H1 (cell line): Measurements from ENCODE around the gene AHRR. TPM values are rescaled to one million over a fixed set of nuclear protein-coding genes. Genes with fewer than 3 reads are reported as not detected.

ENCODE experiments used
- CTCF ChIA-PET: fragments of 300-600 bp; sonication (Branson Sonifier 250); formaldehyde crosslinking; loops from one replicate; lab custom pipeline; 2021; ENCODE audit not compliant: partially characterized antibody; lab: Charles Lee
- POLR2A ChIA-PET: fragments of 300-600 bp; sonication (Branson Sonifier 250); formaldehyde crosslinking; loops from one replicate; lab custom pipeline; 2021; ENCODE audit warnings: inconsistent platforms; ENCODE audit not compliant: partially characterized antibody; lab: Charles Lee
- DNase-seq, 2 experiments: peaks; one replicate each; pipeline versions ENCODE4 v3.0.0 to v3.0.0-alpha.2; 2010 to 2022; ENCODE audit warnings: low spot score in 2 of 2, low read depth in 1 of 2, mixed read lengths in 1 of 2
- FAIRE-seq: peaks from 2 replicates; lab custom pipeline; 2011; peaks lifted over from hg19 to GRCh38; lab: Jason Lieb, UNC
- H2AFZ ChIP-seq: 2 replicates; pipeline ENCODE4 v1.8.1; 2012; ENCODE audit warnings: low read length, inconsistent platforms
- H2AK5ac ChIP-seq: 2 replicates; pipeline ENCODE4 v1.6.1; 2013; ENCODE audit warnings: low read depth, low read length
- H2BK120ac ChIP-seq: replicated peaks from 2 replicates; pipeline ENCODE3; 2013; ENCODE audit warnings: low read depth, low read length, inconsistent platforms
- H2BK12ac ChIP-seq: 2 replicates; pipeline ENCODE4 v1.6.1; 2013; ENCODE audit warnings: low read depth, low read length
- H2BK15ac ChIP-seq: 2 replicates; pipeline ENCODE4 v1.6.1; 2013; ENCODE audit warnings: low read length
- H2BK20ac ChIP-seq: 2 replicates; pipeline ENCODE4 v1.6.1; 2013; ENCODE audit warnings: low read length
- H2BK5ac ChIP-seq: 2 replicates; pipeline ENCODE4 v1.6.1; 2013; ENCODE audit warnings: low read depth, low read length
- H3K14ac ChIP-seq: 2 replicates; pipeline ENCODE4 v1.6.1; 2013; ENCODE audit warnings: inconsistent platforms; ENCODE audit not compliant: insufficient read length
- H3K18ac ChIP-seq: 2 replicates; pipeline ENCODE4 v1.6.1; 2013; ENCODE audit warnings: low read length; ENCODE audit errors: extremely low read depth
- H3K23ac ChIP-seq: 2 replicates; pipeline ENCODE4 v1.6.1; 2013; ENCODE audit warnings: inconsistent platforms; ENCODE audit not compliant: insufficient read length
- H3K23me2 ChIP-seq: 2 replicates; pipeline ENCODE4 v1.6.1; 2013; ENCODE audit warnings: low read depth, low read length
- H3K27ac ChIP-seq: 2 replicates; pipeline ENCODE4 v1.6.1; 2011; ENCODE audit warnings: low read depth, low read length, inconsistent platforms
- H3K27me3 ChIP-seq, 4 experiments: replicated peaks in 1 of 4; 1 replicate in 1 of 4; 2 replicates in 3 of 4; pipeline versions ENCODE4 v1.6.1 to v1.8.1; 2011 to 2013; ENCODE audit warnings: low read length in 3 of 4, mild to moderate bottlenecking in 3 of 4, inconsistent platforms in 2 of 4, mixed read lengths in 2 of 4, moderate library complexity in 1 of 4; ENCODE audit not compliant: control insufficient read depth in 3 of 4, insufficient read depth in 3 of 4; ENCODE audit errors: extremely low read depth in 1 of 4
- H3K36me3 ChIP-seq, 4 experiments: 2 replicates each; pipeline versions ENCODE4 v1.6.1 to v1.8.1; 2011 to 2013; ENCODE audit warnings: mild to moderate bottlenecking in 4 of 4, low read length in 3 of 4, moderate library complexity in 2 of 4, control low read depth in 1 of 4, inconsistent platforms in 1 of 4; ENCODE audit not compliant: insufficient read depth in 4 of 4, control insufficient read depth in 2 of 4
- H3K4ac ChIP-seq: replicated peaks from 2 replicates; pipeline ENCODE3; 2013; ENCODE audit warnings: low read length, low read depth, mixed read lengths, inconsistent platforms; ENCODE audit not compliant: insufficient read length
- H3K4me1 ChIP-seq, 4 experiments: replicated peaks in 1 of 4; 1 replicate in 1 of 4; 2 replicates in 3 of 4; pipeline versions ENCODE4 v1.6.1 to v1.8.1; 2011 to 2013; ENCODE audit warnings: low read length in 3 of 4, inconsistent platforms in 2 of 4, mixed read lengths in 1 of 4; ENCODE audit not compliant: insufficient read depth in 4 of 4, control insufficient read depth in 3 of 4
- H3K4me2 ChIP-seq, 2 experiments: 2 replicates each; pipeline versions ENCODE4 v1.6.1 to v1.8.1; 2011 to 2013; ENCODE audit warnings: low read depth in 2 of 2, low read length in 2 of 2, control low read depth in 1 of 2, inconsistent platforms in 1 of 2, mild to moderate bottlenecking in 1 of 2; ENCODE audit not compliant: insufficient read depth in 1 of 2
- H3K4me3 ChIP-seq, 4 experiments: fragments of 200-600, 300-600 bp in 1 of 4; sonication (generic), shearing (Covaris generic), sonication (Bioruptor Twin) in 1 of 4; 2 replicates each; pipeline versions ENCODE4 v1.5.1 to v1.8.1; 2011 to 2016; ENCODE audit warnings: low read length in 4 of 4, low read depth in 3 of 4, control low read depth in 2 of 4, inconsistent platforms in 2 of 4, mild to moderate bottlenecking in 2 of 4, mixed read lengths in 1 of 4, moderate library complexity in 1 of 4; ENCODE audit not compliant: insufficient read depth in 2 of 4; ENCODE audit errors: extremely low read depth in 1 of 4
- H3K56ac ChIP-seq: replicated peaks from 2 replicates; pipeline ENCODE3; 2013; ENCODE audit warnings: low read depth, mild to moderate bottlenecking, mixed read lengths, low read length, inconsistent platforms; ENCODE audit not compliant: insufficient read length
- H3K79me1 ChIP-seq: 2 replicates; pipeline ENCODE4 v1.6.1; 2013; ENCODE audit warnings: low read depth, low read length, control low read depth
- H3K79me2 ChIP-seq, 2 experiments: 2 replicates each; pipeline versions ENCODE4 v1.6.1 to v1.8.1; 2012 to 2013; ENCODE audit warnings: low read length in 2 of 2, mild to moderate bottlenecking in 2 of 2, inconsistent platforms in 1 of 2; ENCODE audit not compliant: insufficient read depth in 2 of 2, control insufficient read depth in 1 of 2
- H3K9ac ChIP-seq, 4 experiments: replicated peaks in 1 of 4; 1 replicate in 1 of 4; 2 replicates in 3 of 4; pipeline versions ENCODE4 v1.6.1 to v1.8.1; 2011 to 2013; ENCODE audit warnings: low read depth in 3 of 4, low read length in 3 of 4, control low read depth in 2 of 4, mild to moderate bottlenecking in 2 of 4, moderate library complexity in 2 of 4, inconsistent platforms in 1 of 4; ENCODE audit errors: extremely low read depth in 1 of 4
- H3K9me3 ChIP-seq, 2 experiments: 2 replicates each; pipeline versions ENCODE4 v1.6.1 to v1.8.1; 2012 to 2013; ENCODE audit warnings: mild to moderate bottlenecking in 2 of 2, moderate library complexity in 2 of 2, control low read depth in 1 of 2, inconsistent platforms in 1 of 2, low read depth in 1 of 2, low read length in 1 of 2, mixed read lengths in 1 of 2; ENCODE audit not compliant: insufficient read depth in 2 of 2
- H4K20me1 ChIP-seq, 2 experiments: replicated peaks in 1 of 2; 2 replicates each; pipeline versions ENCODE3 to v1.8.1; 2011 to 2013; ENCODE audit warnings: inconsistent platforms in 2 of 2, low read length in 2 of 2, mild to moderate bottlenecking in 1 of 2; ENCODE audit not compliant: insufficient read depth in 2 of 2, control insufficient read depth in 1 of 2
- H4K5ac ChIP-seq: 2 replicates; pipeline ENCODE4 v1.6.1; 2013; ENCODE audit warnings: low read length, low read depth, mixed read lengths, inconsistent platforms; ENCODE audit not compliant: insufficient read length
- H4K8ac ChIP-seq: 2 replicates; pipeline ENCODE4 v1.8.0; 2013; ENCODE audit warnings: mild to moderate bottlenecking, moderate library complexity, low read length, inconsistent platforms; ENCODE audit not compliant: insufficient read depth; ENCODE audit errors: extremely low read depth
- H4K91ac ChIP-seq: replicated peaks from 2 replicates; pipeline ENCODE3; 2013; ENCODE audit warnings: low read length, mixed read lengths, inconsistent platforms; ENCODE audit not compliant: insufficient read length
- ASH2L ChIP-seq: fragments of 200-600, 300-600 bp; sonication (generic); IDR thresholded peaks from one replicate; pipeline ENCODE4 v1.7.1; 2017; ENCODE audit warnings: low read length
- CHD2 ChIP-seq: IDR thresholded peaks from 2 replicates; pipeline ENCODE4 v1.6.1; 2012; ENCODE audit warnings: low read length, improper control_type of control experiment
- EP300 ChIP-seq, 2 experiments: IDR thresholded peaks; 1 replicate in 1 of 2; 2 replicates in 1 of 2; pipeline ENCODE4 v1.6.1; 2011 to 2012; ENCODE audit warnings: low read depth in 2 of 2, low read length in 2 of 2, mild to moderate bottlenecking in 2 of 2, borderline replicate concordance in 1 of 2, inconsistent platforms in 1 of 2, moderate library complexity in 1 of 2
- KDM4A ChIP-seq: IDR thresholded peaks from one replicate; pipeline ENCODE4 v1.7.1; 2012; ENCODE audit warnings: low read depth, mild to moderate bottlenecking, moderate library complexity, low read length, inconsistent platforms; ENCODE audit not compliant: severe bottlenecking
- MAX ChIP-seq: IDR thresholded peaks from 2 replicates; pipeline ENCODE4 v1.6.1; 2012; ENCODE audit warnings: inconsistent platforms
- SUZ12 ChIP-seq: fragments of 200-600 bp; sonication (generic); IDR thresholded peaks from 2 replicates; pipeline ENCODE4 v1.6.1; 2012; ENCODE audit warnings: mild to moderate bottlenecking, inconsistent platforms, low read length, moderate library complexity, mixed read lengths
- TBP ChIP-seq: IDR thresholded peaks from 2 replicates; pipeline ENCODE4 v1.6.1; 2011; ENCODE audit warnings: low read depth, low read length, improper control_type of control experiment
- WGBS, 2 experiments: shearing (Covaris generic) in 1 of 2; methylation state at CpG; one replicate each; pipeline versions ENCODE4 v1.1.6 to v1.1.7; 2013 to 2015; ENCODE audit warnings: low lambda C conversion rate in 2 of 2, mixed read lengths in 2 of 2, inconsistent platforms in 1 of 2, low coverage in 1 of 2, missing lambda C conversion rate in 1 of 2; ENCODE audit not compliant: insufficient replicate concordance in 2 of 2, insufficient coverage in 1 of 2, insufficient read length in 1 of 2; ENCODE audit errors: extremely low coverage in 1 of 2, missing lambda C conversion rate in 1 of 2; 5-methylcytosine and 5-hydroxymethylcytosine counted together
- polyA plus RNA-seq, 7 experiments: library from polyadenylated mRNA; depleted of rRNA in 3 of 7; stranded (reverse) in 5 of 7; unstranded in 2 of 7; fragments of >200 nt in 5 of 7; fragments of 200-250 nt in 2 of 7; gene quantifications; 1 replicate in 5 of 7; 2 replicates in 1 of 7; 4 replicates in 1 of 7; pipeline versions ENCODE4 v1.2.1 to v1.2.3, GENCODE V29; 2011 to 2013; ENCODE audit warnings: missing spikeins in 2 of 7, mixed read lengths in 2 of 7
- total RNA-seq: library from RNA; stranded (reverse); fragmentation: NEBNext Ultra II Directional; extraction: Animal tissue kit (Norgen Biotek cat#: 25700); gene quantifications from 2 replicates; pipeline ENCODE4 v1.2.1, GENCODE V29; 2021
- TF ChIP-seq, protein P1 (sequence below): IDR thresholded peaks from 2 replicates; pipeline ENCODE4 v1.6.1; 2012; ENCODE audit warnings: inconsistent platforms

The AHRR gene
- total and polyA plus RNA-seq, 2 of the 8 experiments (the other 6 are each of a cell fraction or from before 2014, with no cell fraction given), result 0.41 to 0.80 TPM

DNA sequence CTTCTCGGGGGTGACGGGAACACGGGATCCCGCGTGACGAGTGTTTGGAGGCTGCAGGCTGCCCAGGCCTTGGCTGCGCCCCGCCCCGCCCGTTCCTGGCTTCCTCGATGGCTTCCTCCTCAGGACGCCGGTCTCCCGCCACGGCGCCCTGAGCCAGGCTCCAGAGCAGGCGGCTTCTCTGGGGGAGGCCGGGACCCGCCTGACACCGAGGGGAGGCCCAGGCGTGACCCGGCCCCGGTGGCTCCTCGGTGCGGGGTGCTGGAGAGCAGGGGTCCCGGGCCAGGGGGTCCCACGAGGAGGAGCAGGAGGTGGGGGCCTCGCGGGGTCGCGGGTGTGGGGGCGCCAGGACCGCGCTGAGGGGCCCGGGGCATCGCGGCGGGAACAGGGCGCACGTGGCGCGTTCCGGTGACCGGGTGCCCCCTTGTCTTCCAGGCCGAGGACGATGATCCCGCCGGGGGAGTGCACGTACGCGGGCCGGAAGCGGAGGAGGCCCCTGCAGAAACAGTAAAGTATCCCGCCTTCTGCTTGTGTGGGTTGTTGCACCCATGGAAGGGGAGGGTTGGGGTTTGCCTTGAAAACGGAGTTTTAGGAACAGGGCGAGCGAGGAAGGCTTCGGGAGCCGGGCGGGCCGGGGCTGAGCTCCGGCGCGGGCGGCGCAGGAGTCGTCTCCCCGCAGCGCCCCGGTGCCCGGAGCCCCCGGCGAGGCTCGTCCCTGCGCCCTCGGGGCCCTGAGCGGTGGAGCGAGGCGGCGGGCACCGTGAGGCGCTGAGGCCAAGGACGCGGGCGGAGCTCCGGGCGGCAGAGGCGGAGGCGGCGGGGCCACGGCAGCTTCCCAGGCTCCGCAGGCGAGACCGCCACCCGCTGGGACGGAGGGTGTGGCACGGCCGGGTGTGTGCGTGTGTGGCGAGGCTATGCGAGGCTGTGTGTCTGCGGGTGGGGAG, 22.2 kb downstream of the AHRR start:
- Histone ChIP-seq H3K23me2 (peaks cover 16% of the 10 kb centered on the region; the same call in 1 of the 2 replicates), H2BK12ac (no peak overlapping the region), H3K56ac (no peak overlapping the region), H2BK20ac (no peak overlapping the region), H3K27ac (no peak overlapping the region), H2AFZ (peak overlapping the region; percentile 81; the same call in 1 of the 2 replicates), H3K9ac (peak overlapping the region in 1 of 4 experiments; percentile 9; a peak in 2 of 7 replicates), H3K36me3 (no peaks in the 10 kb centered on the region), H3K14ac (no peak overlapping the region), H2BK120ac (no peak overlapping the region), H3K4me2 (peak overlapping the region; percentile 48 to 77), H4K91ac (peak overlapping the region; percentile 42), H4K5ac (no peak overlapping the region), H3K4ac (no peak overlapping the region), H3K79me1 (no peaks in the 10 kb centered on the region), H3K4me3 (peak overlapping the region; percentile 16 to 59 (median 31); a peak in 7 of 8 replicates), H3K9me3 (no peaks in the 10 kb centered on the region; a peak in 1 of 4 replicates), H3K79me2 (no peaks in the 10 kb centered on the region), H3K4me1 (peaks cover 0 to 14% (median 7%) of the 10 kb centered on the region in 4 experiments; a peak in 6 of 7 replicates), H3K27me3 (peaks cover 0 to 18% (median 16%) of the 10 kb centered on the region in 4 experiments; a peak in 6 of 7 replicates), H2BK5ac (no peak overlapping the region), H2BK15ac (no peak overlapping the region), H2AK5ac (no peak overlapping the region), H3K18ac (no peak overlapping the region; the same call in none of the 2 replicates), H4K20me1 (peaks cover 0 to 3% of the 10 kb centered on the region in 2 experiments), H4K8ac (peak overlapping the region; percentile 65; the same call in 1 of the 2 replicates), H3K23ac (no peak overlapping the region)
- ChIA-PET CTCF (interaction anchor here (0.8 to 1.1 kb wide), 2 partner anchors 87 to 160 kb away, joined by 3 read pairs; no protein-coding TSS in a partner anchor), POLR2A (interaction anchor here (1.0 to 1.1 kb wide), 3 partner anchors 21 to 24 kb away, joined by 3 to 4 read pairs (median 3); partner anchors contain the start of gene AHRR)
- DNase-seq (peak in 1 of 2 experiments; percentile 62), FAIRE-seq (no peak)
- WGBS, 2 experiments, result 34% methylated on average over 67 of the region's 102 CpGs; no CpG with 5 or more reads in 1 of the 2 experiments
- TF ChIP-seq SUZ12, result peak; percentile 22; the same call in 1 of the 2 replicates
- no peak for TF ChIP-seq ASH2L
- TF ChIP-seq, protein P1, sequence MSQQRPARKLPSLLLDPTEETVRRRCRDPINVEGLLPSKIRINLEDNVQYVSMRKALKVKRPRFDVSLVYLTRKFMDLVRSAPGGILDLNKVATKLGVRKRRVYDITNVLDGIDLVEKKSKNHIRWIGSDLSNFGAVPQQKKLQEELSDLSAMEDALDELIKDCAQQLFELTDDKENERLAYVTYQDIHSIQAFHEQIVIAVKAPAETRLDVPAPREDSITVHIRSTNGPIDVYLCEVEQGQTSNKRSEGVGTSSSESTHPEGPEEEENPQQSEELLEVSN, result peak; percentile 96
- peak; percentile 18; the same call in 1 of the 2 replicates for TF ChIP-seq TBP
- TF ChIP-seq CHD2, result no peak
- no peak for TF ChIP-seq EP300 (IDR thresholded peaks at IDR 0.05; ENCODE audit: borderline replicate concordance in 1 of 2, low read depth in 2 of 2, low read length in 2 of 2)
- TF ChIP-seq KDM4A, result peak; percentile 88
- peak; percentile 95 for TF ChIP-seq MAX
